Tibial nerve (tissue), 4 donors: ENCODE data around the gene TNFRSF19. TPM values are rescaled to one million over a fixed set of nuclear protein-coding genes. Genes with fewer than 3 reads are reported as not detected.

ENCODE experiments used
- DNase-seq, 2 donors: peaks; one replicate each; pipeline ENCODE4 v3.0.0-alpha.2; 2019; ENCODE audit warnings: low spot score in 2 of 2
- H3K27ac ChIP-seq, 4 donors: fragments of 200-600 bp; sonication (generic) in 3 of 4; one replicate each; pipeline ENCODE4 v1.5.1; 2017 to 2019; ENCODE audit warnings: mild to moderate bottlenecking in 1 of 4
- H3K27me3 ChIP-seq, 2 donors: fragments of 200-600 bp; sonication (generic) in 1 of 2; one replicate each; pipeline versions ENCODE4 v1.5.1 to v1.6.0; 2017 to 2019
- H3K36me3 ChIP-seq, 3 donors: fragments of 200-600 bp; sonication (generic); one replicate each; pipeline ENCODE4 v1.5.1; 2018 to 2019
- H3K4me1 ChIP-seq, 4 donors: fragments of 200-600 bp; sonication (generic) in 3 of 4; one replicate each; pipeline ENCODE4 v1.5.1; 2017 to 2019
- H3K4me3 ChIP-seq, 4 donors: fragments of 200-600 bp; sonication (generic) in 3 of 4; one replicate each; pipeline ENCODE4 v1.5.1; 2017 to 2019; ENCODE audit warnings: mild to moderate bottlenecking in 1 of 4, moderate library complexity in 1 of 4
- H3K9me3 ChIP-seq, 4 donors: fragments of 200-600 bp; sonication (generic) in 3 of 4; one replicate each; pipeline ENCODE4 v1.5.1; 2017 to 2019
- CTCF ChIP-seq, 5 experiments: fragments of 200-600 bp in 3 of 5; fragments of 450-650 bp in 2 of 5; sonication (generic) in 3 of 5; IDR thresholded peaks; one replicate each; pipeline ENCODE4 v1.5.1; 2016 to 2019; ENCODE audit warnings: antibody characterized with exemption in 5 of 5, mild to moderate bottlenecking in 3 of 5, moderate library complexity in 2 of 5
- EP300 ChIP-seq, 2 donors: sonication (generic); formaldehyde crosslinking; IDR thresholded peaks; one replicate each; pipeline ENCODE4 v1.6.1; 2017; ENCODE audit warnings: antibody characterized with exemption in 2 of 2, mild to moderate bottlenecking in 1 of 2
- POLR2A ChIP-seq, 2 donors: fragments of 450-650 bp; IDR thresholded peaks; one replicate each; pipeline ENCODE4 v1.6.1; 2017; ENCODE audit warnings: antibody characterized with exemption in 2 of 2, mild to moderate bottlenecking in 2 of 2, moderate library complexity in 2 of 2
- WGBS, 2 donors: methylation state at CpG; one replicate each; pipeline ENCODE4 v1.1.5; 2018; 5-methylcytosine and 5-hydroxymethylcytosine counted together
- total RNA-seq, 4 donors: library from RNA; depleted of rRNA; stranded (reverse); fragments of >200 nt; gene quantifications; one replicate each; pipeline ENCODE4 v1.1.0, GENCODE V29; 2016

Gene TNFRSF19
- total RNA-seq, 4 donors from 2014 or later, result 10.7 to 24.3 (median 20.3) TPM

- H3K27ac ChIP-seq, result peak overlapping the region in 2 of 4 donors; percentile 7 to 21
Observed at GRCh38 chr13:23628765-23629565, 58.8 kb downstream of the TNFRSF19 start.

DNA sequence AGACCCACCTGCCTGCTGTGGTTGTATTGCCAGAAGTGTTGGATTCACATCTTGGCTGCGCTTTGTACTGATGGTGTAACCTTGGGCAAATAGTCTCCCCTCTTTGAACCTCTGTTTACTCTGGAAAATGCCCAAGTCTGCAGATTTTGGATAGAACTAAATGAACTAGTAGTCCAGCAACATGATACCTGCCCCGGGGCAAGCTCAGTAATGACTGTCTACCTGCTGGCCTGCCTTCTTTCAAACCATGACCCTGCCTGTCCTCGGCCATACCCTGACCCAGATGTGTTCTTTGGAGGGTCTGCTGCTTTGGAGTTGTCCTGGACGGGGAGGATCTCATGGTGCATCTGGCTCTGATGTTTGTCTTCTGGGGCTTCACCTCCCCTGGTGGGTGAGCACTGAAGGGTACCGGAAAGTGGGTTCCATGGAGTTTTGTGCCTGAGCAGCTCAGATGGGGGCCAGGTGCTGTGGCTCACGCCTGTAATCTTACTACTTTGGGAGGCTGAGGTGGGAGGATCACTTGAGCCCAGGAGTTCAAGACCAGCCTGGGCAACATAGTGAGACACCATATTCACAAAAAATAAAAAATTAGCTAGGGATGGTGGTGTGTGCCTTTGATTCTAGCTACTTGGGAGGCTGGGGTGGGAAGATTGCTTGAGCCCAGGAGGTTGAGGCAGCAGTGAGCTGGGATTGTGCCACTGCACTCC is 59.5 kb downstream of the TNFRSF19 start:
- peak overlapping the region in 2 of 4 donors; percentile 7 to 21 for H3K27ac ChIP-seq
- H3K4me1 ChIP-seq, result peaks cover 0 to 32% (median 3%) of the 10 kb centered on the region in 4 donors
- H3K27me3 ChIP-seq, result no peaks in the 10 kb centered on the region
- TF ChIP-seq EP300 (IDR thresholded peaks at IDR 0.05), result no peak
- no peak overlapping the region for H3K4me3 ChIP-seq
- no peaks in the 10 kb centered on the region for H3K9me3 ChIP-seq
- DNase-seq, result no peak
- whole genome bisulfite sequencing, 2 donors, result 88 to 90% methylated on average over 5 to 6 of the region's 6 CpGs
- H3K36me3 ChIP-seq, result peaks cover 0 to 5% (median 0%) of the 10 kb centered on the region in 3 donors

More at GRCh38 chr13:23628765-23629565, 58.8 kb downstream of the TNFRSF19 start:
- Histone ChIP-seq H3K36me3 (peaks cover 0 to 6% (median 0%) of the 10 kb centered on the region in 3 donors), H3K4me3 (no peak overlapping the region), H3K27me3 (no peaks in the 10 kb centered on the region), H3K9me3 (peaks cover 0 to 2% (median 0%) of the 10 kb centered on the region in 4 donors), H3K4me1 (peaks cover 0 to 32% (median 3%) of the 10 kb centered on the region in 4 donors)
- WGBS, 2 donors, result 68 to 83% methylated on average over 4 to 5 of the region's 5 CpGs
- TF ChIP-seq CTCF (IDR thresholded peaks at IDR 0.05), result no peak
- TF ChIP-seq POLR2A (IDR thresholded peaks at IDR 0.05), result no peak
- TF ChIP-seq EP300 (IDR thresholded peaks at IDR 0.05), result no peak
- no peak for DNase-seq

GRCh38 chr13:23630349-23631093 is 60.3 kb downstream of the TNFRSF19 start:
- 67 to 74% methylated on average over 5 of the region's 5 CpGs for WGBS, 2 donors
- Histone ChIP-seq H3K9me3 (no peaks in the 10 kb centered on the region), H3K27me3 (no peaks in the 10 kb centered on the region), H3K4me3 (no peak overlapping the region), H3K4me1 (peaks cover 0 to 32% (median 3%) of the 10 kb centered on the region in 4 donors), H3K27ac (peak overlapping the region in 1 of 4 donors; percentile 21), H3K36me3 (peaks cover 0 to 5% (median 0%) of the 10 kb centered on the region in 3 donors)
- DNase-seq, result no peak
- no peak for TF ChIP-seq CTCF (IDR thresholded peaks at IDR 0.05)
- no peak for TF ChIP-seq EP300 (IDR thresholded peaks at IDR 0.05)
- TF ChIP-seq POLR2A (IDR thresholded peaks at IDR 0.05), result no peak

- WGBS, 2 donors, result 75 to 76% methylated on average over 6 of the region's 6 CpGs
- H3K27me3 ChIP-seq, result no peaks in the 10 kb centered on the region
- no peak overlapping the region for H3K4me3 ChIP-seq
- no peak for DNase-seq
- no peak for TF ChIP-seq EP300 (IDR thresholded peaks at IDR 0.05)
- TF ChIP-seq CTCF (IDR thresholded peaks at IDR 0.05), result no peak
- TF ChIP-seq POLR2A (IDR thresholded peaks at IDR 0.05), result no peak
- peaks cover 0 to 5% (median 0%) of the 10 kb centered on the region in 3 donors for H3K36me3 ChIP-seq
- no peaks in the 10 kb centered on the region for H3K9me3 ChIP-seq
- peaks cover 0 to 30% (median 3%) of the 10 kb centered on the region in 4 donors for H3K4me1 ChIP-seq
- no peak overlapping the region for H3K27ac ChIP-seq
Observed at GRCh38 chr13:23631311-23632047, 61.3 kb downstream of the TNFRSF19 start.
